OCI-M1 (cell line): ENCODE results near the gene EFCAB5.
"Not testable (repeated sequence)": the region's sequence is repeated elsewhere in the genome, so short reads cannot be mapped to it uniquely, and the experiment has no call there.

Experiments
- DNase-seq: peaks from one replicate; lab custom pipeline; 2025; lab: John Stamatoyannopoulos, UW

EFCAB5 gene

DNA sequence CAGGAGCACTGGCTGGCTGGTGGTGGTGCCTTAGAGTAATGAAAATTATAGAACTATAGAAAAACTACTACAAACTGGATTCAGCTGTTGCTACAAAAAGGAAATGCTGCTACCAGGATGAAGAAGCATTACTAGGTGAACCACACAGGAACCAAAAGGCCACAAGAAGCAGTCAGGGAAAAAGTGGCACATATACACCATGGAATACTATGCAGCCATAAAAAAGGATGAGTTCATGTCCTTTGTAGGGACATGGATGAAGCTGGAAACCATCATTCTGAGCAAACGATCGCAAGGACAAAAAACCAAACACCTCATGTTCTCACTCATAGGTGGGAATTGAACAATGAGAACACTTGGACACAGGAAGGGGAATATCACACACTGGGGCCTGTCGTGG lies 5.5 kb upstream of the EFCAB5 start:
- DNase-seq: not testable (repeated sequence)

DNA sequence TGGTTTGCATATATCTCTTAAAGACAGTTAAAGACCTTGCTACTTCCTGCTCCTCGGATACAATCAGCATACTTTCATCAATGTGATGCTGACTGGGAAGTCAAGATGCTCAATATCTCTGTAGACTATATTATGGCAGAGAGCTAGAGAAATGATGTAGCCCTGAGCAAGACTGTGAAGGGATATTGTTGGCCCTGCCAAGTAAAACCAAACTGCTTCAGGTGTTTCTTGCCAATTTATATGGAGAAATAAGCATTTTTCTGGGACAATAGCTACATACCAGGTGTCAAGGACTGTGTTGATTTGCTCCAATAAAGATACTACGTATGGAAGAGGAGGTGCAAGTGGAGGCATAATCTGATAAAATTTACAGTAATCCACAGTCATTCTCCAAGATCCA lies 4.7 kb upstream of the EFCAB5 start:
- no peak for DNase-seq

DNA sequence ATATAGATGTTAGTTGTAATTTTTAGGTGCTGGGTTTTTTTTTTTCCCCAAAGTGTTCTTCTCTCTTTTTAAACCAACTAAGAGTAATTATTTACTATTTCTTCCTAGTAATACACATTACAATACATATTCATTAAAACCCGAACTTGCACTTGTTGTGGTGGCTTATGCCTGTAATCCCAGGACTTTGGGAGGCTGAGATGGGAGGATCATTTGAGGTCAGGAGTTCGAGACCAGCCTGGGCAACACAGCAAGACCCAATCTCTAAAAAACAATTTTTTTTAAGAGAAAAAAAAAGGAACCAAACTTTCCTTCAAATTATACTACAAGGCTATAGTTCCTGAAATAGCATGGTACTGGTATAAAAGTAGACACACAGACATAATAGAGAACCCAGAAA lies 3.8 kb downstream of the EFCAB5 start:
- DNase-seq: no peak

DNA sequence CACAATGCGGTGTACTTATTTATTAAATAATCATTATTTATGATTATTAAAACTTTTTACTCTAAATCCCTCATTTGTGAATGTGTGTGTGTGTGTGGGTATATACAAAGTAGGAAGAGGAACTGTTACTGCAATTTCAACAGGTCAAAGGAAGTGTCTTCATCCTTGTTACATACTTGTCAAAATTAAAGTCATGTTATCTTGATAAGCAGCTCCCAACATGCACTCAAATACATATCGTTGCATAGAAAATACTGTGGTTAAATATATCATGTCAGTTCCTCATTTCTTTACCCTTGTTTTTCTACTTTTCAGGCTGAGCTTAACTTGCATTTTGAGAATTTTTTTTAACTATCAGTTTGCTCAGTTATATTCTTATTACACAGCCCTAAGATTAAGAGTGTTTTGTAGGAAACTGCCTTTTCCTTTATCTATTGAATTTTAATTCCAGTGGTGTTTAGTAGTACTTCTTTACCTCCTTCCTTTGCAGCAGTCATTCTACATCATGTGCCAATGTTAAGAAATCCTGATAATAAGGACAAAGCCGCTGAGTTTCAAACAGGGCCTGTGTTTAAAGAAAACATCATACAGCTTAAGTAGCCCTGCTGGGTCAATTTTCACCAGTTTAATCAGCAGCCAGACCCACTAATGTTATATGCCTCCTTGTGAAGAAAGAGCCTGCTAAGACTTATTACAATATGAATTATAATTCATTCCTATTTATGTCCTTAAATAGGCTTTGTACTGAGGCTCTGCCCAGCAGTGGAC lies 7.2 kb downstream of the EFCAB5 start:
- DNase-seq: peak; percentile 93

DNA sequence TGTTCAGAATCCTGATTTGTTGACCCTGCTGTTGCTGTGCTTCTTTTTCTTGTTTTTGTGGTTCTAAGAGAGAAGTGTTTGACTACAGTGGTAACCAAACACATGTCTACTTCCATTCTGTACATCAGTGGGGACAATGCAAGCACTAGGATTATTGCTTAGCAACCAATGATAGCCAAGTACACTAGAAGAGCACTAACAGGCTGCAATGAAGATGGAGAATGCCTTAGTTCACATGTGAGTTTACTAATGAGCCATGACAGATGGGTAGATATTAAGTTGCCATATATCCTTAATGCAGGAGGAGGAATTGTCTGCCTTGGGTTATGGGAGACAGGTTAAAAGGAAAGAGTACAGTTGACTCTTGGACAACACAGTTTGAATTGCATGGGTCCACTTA lies 8.3 kb downstream of the EFCAB5 start:
- peak; percentile 40 for DNase-seq

DNA sequence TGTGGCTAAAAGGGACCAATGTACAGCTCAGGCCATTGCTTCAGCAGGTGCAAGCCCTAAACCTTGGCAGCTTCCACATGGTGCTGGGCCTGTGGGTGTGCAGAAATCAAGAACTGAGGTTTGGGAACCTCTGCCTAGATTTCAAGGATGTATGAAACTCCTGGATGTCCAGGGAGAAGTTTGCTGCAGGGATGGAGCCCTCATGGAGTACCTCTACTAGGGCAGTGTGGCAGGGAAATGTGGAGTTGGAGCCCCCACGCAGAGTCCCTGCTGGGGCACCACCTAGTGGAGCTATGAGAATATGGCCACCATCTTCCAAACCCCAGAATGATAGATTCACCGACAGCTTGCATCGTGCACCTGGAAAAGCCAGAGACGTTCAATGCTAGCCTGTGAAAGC lies 13.0 kb downstream of the EFCAB5 start:
- peak; percentile 7 for DNase-seq

DNA sequence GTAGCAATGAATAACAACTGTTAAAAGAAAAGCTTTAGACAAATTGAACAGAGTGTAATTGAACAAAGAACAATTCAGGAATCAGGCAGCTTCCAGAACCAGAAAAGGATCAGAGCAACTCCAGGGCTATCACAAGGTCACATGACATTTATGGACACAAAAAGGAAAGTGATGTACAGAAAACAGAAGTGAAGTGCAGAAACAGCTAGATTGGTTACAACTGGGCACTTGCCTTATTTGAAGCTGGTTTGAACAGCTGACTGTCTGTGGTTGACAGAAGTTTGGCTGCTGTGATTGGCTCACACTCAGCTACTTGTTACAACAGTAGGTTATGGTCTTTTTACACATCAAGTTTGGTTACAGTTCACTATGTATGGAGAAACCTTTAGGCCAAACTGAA lies 14.8 kb downstream of the EFCAB5 start:
- DNase-seq: peak; percentile 49

DNA sequence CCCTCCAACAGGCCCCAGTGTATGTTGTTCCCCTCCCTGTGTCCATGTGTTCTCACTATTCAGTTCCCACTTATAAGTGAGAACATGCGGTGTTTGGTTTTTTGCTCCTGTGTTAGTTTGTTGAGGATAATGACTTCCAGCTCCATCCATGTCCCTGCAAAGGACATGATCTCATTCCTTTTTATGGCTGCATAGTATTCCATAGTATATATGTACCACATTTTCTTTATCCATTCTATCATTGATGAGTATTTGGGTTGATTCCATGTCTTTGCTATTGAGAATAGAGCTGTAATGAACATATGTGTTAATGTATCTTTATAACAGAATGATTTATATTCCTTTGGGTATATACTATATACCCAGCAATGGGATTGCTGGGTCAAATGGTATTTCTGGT lies 16.1 kb downstream of the EFCAB5 start:
- not testable (repeated sequence) for DNase-seq

DNA sequence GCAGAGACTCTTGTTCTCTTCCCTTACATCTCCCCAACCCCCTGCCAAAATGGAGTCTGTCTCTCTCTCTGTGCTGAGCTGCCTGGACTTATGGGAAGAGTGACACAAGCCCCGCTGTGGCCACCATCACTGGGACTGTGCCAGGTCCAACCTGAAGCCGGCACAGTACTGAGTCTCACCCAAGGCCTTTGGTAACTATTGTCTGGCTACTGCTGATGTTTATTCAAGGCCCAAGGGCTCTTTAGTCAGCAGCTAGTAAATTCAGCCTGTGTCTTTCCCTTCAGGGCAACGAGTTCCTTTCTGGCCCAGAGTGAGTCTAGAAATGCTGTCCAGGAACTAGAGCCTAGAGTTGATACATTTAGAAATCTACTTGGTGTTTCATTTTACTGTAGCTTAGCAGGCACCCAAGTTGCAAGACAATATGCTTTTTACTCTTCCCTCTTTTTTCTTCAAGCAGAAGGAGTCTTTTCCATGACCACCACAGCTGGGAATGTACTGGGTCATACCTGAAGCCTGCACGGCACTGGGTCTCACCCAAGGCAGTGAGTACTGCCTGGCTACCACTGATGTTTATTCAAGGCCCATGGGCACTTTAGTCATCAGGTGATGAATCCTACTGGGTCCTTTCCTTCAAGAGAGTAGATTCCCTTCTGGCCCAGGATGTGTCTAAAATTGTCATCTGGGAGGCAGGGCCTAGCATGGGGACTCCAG lies 17.7 kb downstream of the EFCAB5 start:
- DNase-seq: no peak

DNA sequence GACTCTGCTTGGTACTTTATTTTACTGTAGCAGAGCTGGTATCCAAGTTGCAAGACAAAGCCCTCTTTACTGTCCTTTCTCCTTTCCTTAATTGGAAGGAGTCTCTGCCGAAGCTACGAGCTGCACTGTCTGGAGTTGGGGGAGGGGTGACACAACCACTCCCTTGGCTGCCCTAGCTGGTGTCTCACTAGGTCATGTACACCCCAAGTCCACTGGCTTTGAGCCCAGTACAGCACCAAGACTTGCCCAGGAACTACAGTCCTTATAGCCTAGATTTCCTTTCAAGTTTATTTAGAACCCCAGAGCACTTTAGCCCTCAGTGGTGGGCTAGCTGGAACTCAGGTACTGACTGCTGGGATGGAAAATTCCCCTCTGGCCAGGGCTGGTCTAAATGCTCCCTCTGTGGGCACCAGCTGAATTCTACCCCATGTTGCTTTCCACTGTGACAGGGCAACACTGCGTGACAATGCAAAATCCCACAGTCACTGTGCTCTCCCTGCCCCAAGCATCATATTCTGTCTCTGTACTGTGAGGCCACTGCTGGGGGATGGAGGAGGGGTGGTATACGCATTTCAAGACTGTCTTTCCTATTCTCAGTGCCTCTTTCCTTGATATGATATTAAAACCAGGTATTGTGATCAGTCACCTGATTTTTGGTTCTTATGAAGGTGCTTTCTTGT lies 18.4 kb downstream of the EFCAB5 start:
- no peak for DNase-seq

DNA sequence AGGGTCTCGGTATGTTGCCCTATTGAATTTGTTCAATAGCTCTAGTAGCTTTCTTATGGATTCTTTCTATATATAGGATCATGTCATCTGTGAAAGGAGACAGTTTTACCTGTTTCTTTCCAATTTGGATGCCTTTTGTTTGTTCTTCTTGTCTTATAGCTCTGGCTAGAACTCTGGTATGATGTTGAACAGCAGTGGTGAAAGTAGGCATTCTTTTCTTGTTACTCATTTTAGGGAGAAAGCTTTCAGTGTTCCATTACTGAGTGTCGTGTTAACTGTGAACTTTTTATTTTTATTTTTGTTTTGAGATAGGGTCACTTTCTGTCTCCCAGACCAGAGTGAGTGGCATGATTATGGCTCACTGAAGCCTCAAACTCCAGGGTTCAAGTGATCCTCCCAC lies 21.2 kb downstream of the EFCAB5 start:
- no peak for DNase-seq

DNA sequence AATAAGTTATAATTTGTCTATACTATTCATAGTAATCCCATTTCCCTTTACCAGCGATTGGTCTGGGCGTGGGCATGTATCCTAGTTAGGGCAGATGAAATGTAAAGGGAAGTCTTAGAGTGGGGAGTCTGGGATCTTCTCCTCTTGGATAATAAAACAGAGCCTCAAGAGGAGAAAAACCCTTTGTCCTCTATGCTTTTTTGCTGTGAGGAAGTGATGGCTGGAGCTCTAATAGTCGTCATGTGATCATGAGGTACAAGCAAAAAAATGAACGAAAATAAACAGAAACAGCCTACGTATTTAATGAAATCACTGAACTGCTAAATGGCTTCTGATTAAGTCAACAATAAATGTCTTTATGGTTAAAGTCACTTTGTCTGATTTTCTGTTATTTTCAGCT lies 26.8 kb downstream of the EFCAB5 start:
- DNase-seq: no peak

DNA sequence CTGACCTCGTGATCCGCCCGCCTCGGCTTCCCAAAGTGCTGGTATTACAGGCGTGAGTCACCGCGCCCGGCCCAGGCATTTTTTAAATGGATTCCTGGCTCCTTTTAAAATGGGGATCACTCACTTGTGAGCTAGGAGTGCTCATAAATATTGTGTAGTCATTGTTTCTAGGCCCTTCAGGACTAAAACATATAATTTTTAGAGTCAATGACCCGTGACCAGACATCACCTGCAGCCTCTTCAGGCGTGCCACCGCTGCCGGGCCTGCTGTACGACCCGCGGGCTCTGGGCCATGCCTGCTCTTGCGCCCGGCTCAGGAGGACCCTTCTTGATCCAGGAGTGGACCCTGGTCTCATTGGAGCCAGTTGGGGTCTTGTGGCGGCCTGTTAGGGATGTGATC lies 30.8 kb downstream of the EFCAB5 start:
- no peak for DNase-seq

DNA sequence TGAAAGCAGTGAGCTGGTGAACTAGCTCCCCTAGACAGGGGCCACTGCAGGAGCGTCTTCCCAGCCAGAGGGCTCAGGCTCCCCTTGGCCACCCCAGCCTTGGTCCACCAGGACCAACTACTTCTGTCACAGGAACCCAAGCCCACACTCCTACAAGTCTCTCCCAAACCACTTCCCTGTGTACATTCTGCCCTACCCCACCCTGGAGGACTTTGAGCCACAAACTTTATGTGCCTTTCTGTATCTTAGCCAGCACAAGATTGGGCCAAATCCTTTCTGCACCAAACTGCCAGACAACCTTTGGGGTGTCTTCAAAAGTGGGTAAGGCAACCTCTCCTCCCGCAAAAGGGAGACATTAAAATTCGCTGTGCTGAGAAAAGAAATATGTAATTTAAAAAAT lies 31.6 kb downstream of the EFCAB5 start:
- DNase-seq: no peak

DNA sequence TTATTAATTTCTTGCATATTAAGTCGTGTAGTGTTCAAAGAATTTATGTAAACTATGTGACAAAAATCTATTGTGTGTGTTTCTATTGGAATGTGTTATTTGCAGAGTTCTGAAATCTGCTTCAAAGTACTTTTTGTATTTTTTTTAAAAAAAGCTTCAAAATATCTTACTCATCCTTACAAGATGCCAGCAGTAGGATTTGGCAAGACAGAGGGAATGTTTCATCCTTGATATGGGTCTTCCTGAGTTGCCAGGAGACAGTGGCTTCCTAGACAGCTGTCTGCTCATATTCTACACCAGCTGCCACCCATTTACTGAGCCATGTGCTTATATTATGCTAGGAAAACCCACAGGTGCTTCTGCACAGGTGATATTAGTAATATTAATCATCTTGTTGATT lies 36.4 kb downstream of the EFCAB5 start:
- no peak for DNase-seq

DNA sequence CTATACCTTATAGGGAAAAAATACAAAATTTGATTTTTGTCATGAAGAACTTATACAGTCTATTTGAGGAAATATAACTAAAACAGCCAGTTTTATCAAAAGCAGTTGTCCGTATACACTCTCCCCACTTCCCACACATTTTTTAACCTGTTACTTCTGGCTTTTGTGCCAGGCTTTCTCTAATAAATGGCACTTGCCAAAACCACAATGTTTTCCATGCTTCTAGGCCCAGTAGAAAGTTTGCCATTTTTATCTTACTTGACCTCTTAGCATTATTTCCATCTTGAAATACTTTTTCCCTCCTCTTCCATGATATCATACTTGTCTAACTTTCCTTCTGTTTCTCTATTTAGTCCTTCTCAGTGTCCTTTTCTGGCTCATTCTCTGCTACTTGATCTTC lies 38.8 kb downstream of the EFCAB5 start:
- no peak for DNase-seq

DNA sequence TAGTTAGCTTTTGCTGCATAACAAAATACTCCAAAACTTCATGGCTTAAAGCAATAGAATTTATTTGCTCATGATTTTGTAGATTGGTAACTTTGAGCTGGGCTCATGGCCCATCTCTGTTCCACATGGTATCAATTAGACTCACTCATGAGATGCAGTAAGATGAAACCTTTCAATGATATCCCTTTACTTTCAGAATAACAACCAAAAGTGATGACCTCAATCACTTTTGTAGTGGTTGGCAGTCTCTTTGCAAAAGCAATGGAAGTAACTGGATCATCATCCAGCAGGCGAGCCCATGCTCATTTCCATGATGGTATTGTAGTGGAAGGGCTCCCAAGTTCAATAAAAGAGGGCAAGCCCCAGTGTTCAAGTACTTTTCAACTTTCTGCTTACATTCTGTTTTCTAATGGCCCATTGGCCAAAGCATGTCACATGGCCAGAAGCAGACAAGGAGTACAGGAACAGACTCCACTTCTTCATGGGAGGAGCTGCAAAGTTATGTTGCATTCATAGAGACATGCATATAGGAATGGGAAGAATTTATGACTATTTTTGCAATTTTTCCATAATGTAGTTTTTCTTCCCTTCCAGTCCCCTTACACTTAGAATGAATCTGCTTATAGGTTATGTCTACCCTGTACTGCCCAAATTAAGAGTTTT lies 41.7 kb downstream of the EFCAB5 start:
- no peak for DNase-seq

DNA sequence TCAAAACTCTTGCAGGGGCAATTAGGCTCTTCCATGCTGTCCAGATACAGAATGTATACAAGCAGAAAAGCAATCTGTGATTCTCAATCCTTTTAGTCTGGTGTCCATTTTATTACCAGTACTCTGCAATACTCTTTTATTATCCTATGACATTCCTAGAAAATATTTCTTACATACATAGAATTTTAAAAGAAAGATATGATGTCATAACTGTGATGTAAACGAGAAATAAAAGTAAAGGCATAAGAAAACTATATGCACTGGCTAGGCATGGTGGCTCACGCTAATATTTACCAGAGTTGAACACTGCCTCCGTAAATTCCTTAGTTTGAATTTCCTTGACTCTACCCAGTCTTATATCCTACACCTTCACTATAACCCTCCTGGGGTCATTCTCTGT lies 55.0 kb downstream of the EFCAB5 start:
- DNase-seq: no peak

DNA sequence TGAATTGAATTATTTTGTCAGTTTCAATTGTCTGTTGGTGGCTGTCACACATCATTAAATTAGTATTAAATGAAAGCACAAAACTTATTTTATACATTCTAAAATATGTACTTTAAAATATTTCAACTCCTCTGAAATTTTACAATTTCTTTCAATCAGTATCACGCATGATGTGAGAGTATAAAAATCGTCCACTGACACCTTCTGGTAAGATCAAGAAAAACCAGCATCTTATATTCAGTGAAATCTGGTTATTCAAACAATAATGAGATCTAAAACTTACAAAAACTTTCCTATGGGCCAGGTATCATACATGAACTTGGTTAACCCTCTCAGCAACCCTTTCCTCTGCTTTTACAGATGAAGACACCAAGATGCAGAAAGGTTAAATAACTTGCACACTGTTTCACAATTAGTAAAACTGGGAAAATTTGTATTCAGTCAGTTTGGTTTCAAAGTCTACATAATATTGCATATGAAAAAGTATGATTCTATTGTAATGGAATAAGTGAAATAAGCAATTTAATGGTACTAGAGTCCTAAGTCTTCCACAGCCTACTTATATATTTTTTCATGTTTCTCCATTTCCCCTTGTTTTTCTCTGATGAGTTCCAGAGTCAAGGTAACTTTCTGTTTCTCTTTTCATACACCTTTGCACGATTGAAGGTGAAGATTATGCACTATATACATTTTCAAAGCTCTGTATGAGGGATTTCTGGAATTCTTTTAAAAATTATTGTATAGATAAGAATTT lies 58.7 kb downstream of the EFCAB5 start:
- peak; percentile 39 for DNase-seq

DNA sequence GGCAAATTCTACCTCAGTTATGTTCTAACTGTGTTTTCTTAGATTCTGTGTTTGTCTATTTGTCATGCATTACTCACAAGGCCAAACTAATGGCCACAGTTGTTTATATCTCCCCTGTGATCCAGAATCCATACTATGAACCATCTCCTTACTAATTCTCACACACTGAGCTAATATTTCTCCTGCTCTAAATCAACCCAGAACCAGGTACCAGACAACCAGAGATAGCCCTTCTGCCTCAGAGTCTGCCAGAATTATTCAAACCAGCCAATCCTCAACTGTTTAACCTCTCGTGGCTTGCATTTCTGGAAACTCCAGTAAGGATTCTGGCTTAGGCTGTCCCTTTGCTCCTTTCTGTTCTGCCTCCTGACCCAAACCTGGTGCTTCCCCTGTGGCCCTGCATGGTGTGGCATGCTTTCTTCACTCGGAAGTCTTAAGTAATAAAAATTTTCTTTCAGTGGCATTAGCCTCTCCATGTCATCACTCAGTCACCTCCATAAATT lies 59.4 kb downstream of the EFCAB5 start:
- DNase-seq: no peak

DNA sequence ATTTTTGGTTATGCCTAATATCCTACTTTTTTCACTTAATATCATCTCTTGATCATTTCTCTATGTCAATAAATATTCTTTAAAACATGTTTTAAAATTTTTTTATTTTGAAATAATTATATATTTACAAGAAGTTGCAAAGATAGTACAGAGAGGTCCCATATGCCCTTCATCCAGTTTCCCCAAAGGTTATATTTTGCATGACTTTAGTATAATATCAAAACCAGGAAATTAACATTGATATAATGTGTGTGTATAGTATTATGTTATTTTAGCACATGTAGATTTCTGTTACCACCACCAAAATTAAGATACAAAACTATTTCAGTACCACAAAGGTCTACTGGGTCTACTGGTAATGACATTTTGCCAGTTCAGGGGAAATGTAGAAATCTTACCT lies 60.7 kb downstream of the EFCAB5 start:
- DNase-seq: no peak
